DND-41 (cell line): ENCODE measurements around the gene EXOSC7.
A peak's percentile ranks its signal among the peaks of the same experiment; 100 is the strongest.

Experiments used
- ATAC-seq: fragments of 200-7000 bp; cut with Tn5 transposase; 3 replicates; pipeline ENCODE4 v1.9.1; 2021; ENCODE audit warnings: low read depth; ENCODE audit not compliant: insufficient read depth
- DNase-seq: peaks from one replicate; pipeline ENCODE4 v3.0.0-alpha.2; 2020
- H2AFZ ChIP-seq: 2 replicates; pipeline ENCODE4 v1.6.0; 2012; ENCODE audit warnings: low read depth, low read length
- H3K27ac ChIP-seq: 2 replicates; pipeline ENCODE4 v1.5.1; 2012; ENCODE audit warnings: low read length, inconsistent platforms
- H3K27me3 ChIP-seq: fragments of 200-600 bp; sonication (generic); 2 replicates; pipeline ENCODE4 v1.6.0; 2012; ENCODE audit warnings: low read length, mild to moderate bottlenecking, inconsistent platforms; ENCODE audit not compliant: insufficient read depth, poor library complexity
- H3K36me3 ChIP-seq: 2 replicates; pipeline ENCODE4 v1.5.1; 2012; ENCODE audit warnings: low read length, inconsistent platforms; ENCODE audit not compliant: insufficient read depth
- H3K4me1 ChIP-seq: 2 replicates; pipeline ENCODE4 v1.5.1; 2012; ENCODE audit warnings: mild to moderate bottlenecking, low read length; ENCODE audit not compliant: insufficient read depth
- H3K4me2 ChIP-seq: 2 replicates; pipeline ENCODE4 v1.6.0; 2012; ENCODE audit warnings: mild to moderate bottlenecking, moderate library complexity, low read length, inconsistent platforms; ENCODE audit not compliant: insufficient read depth
- H3K4me3 ChIP-seq, 2 experiments: fragments of 200-600 bp in 1 of 2; shearing (Covaris generic) in 1 of 2; 2 replicates each; pipeline ENCODE4 v1.5.1; 2012 to 2016; ENCODE audit warnings: inconsistent platforms in 2 of 2, low read length in 2 of 2, mild to moderate bottlenecking in 2 of 2, low read depth in 1 of 2, moderate library complexity in 1 of 2
- H3K79me2 ChIP-seq: 2 replicates; pipeline ENCODE4 v1.6.0; 2012; ENCODE audit warnings: low read length, inconsistent platforms; ENCODE audit not compliant: insufficient read depth
- H3K9ac ChIP-seq: 2 replicates; pipeline ENCODE4 v1.6.0; 2012; ENCODE audit warnings: low read depth, mild to moderate bottlenecking, inconsistent platforms, low read length, moderate library complexity
- H3K9me3 ChIP-seq: 2 replicates; pipeline ENCODE4 v1.5.1; 2012; ENCODE audit warnings: low read length, moderate library complexity, mild to moderate bottlenecking, inconsistent platforms; ENCODE audit not compliant: insufficient read depth, severe bottlenecking
- H4K20me1 ChIP-seq: 2 replicates; pipeline ENCODE4 v1.6.0; 2012; ENCODE audit warnings: low read length; ENCODE audit not compliant: insufficient read depth
- CTCF ChIP-seq: IDR thresholded peaks from 2 replicates; pipeline ENCODE4 v1.5.1; 2012; ENCODE audit warnings: borderline replicate concordance, low read length, moderate library complexity, mild to moderate bottlenecking; ENCODE audit not compliant: poor library complexity, severe bottlenecking; ENCODE audit errors: extremely low read depth
- EZH2 ChIP-seq: IDR thresholded peaks from 3 replicates; pipeline ENCODE4 v1.6.1; 2012; ENCODE audit warnings: borderline replicate concordance, low read depth, mild to moderate bottlenecking, moderate library complexity, low read length, inconsistent platforms; ENCODE audit not compliant: severe bottlenecking

Gene EXOSC7

GRCh38 chr3:44992555-44993470, 16.8 kb downstream of the EXOSC7 start:
- no peak overlapping the region for H3K27ac ChIP-seq
- H3K4me2 ChIP-seq: no peak overlapping the region
- H3K9me3 ChIP-seq: no peaks in the 10 kb centered on the region
- H3K4me1 ChIP-seq: no peaks in the 10 kb centered on the region
- ATAC-seq (peak; percentile 74), DNase-seq (peak; percentile 40)
- H3K9ac ChIP-seq: no peak overlapping the region
- peaks cover 60% of the 10 kb centered on the region for H3K36me3 ChIP-seq
- H3K79me2 ChIP-seq: peaks cover 4% of the 10 kb centered on the region; the same call in 1 of the 2 replicates
- no peaks in the 10 kb centered on the region; the same call in 1 of the 2 replicates for H4K20me1 ChIP-seq
- H2AFZ ChIP-seq: no peak overlapping the region
- no peak overlapping the region for H3K4me3 ChIP-seq
- TF ChIP-seq CTCF (peak; percentile 78), EZH2 (no peak)
- no peaks in the 10 kb centered on the region for H3K27me3 ChIP-seq

- Histone ChIP-seq H3K79me2 (no peaks in the 10 kb centered on the region), H3K4me3 (no peak overlapping the region), H3K27ac (no peak overlapping the region), H3K9ac (no peak overlapping the region), H2AFZ (no peak overlapping the region), H3K36me3 (peaks cover 68% of the 10 kb centered on the region), H3K27me3 (no peaks in the 10 kb centered on the region), H3K4me1 (no peaks in the 10 kb centered on the region), H4K20me1 (no peaks in the 10 kb centered on the region; the same call in 1 of the 2 replicates), H3K9me3 (no peaks in the 10 kb centered on the region), H3K4me2 (no peak overlapping the region)
- no peak for ATAC-seq
- TF ChIP-seq EZH2 (no peak), CTCF (no peak)
- no peak for DNase-seq
These were observed 17.6 kb downstream of the EXOSC7 start for GRCh38 chr3:44993471-44994205.

- H4K20me1 ChIP-seq: no peaks in the 10 kb centered on the region; the same call in 1 of the 2 replicates
- H3K27me3 ChIP-seq: no peaks in the 10 kb centered on the region
- ATAC-seq: no peak
- DNase-seq: no peak
- H2AFZ ChIP-seq: no peak overlapping the region
- H3K36me3 ChIP-seq: peaks cover 74% of the 10 kb centered on the region
- H3K4me3 ChIP-seq: no peak overlapping the region
- TF ChIP-seq EZH2 (no peak), CTCF (no peak)
- H3K79me2 ChIP-seq: no peaks in the 10 kb centered on the region
- H3K27ac ChIP-seq: no peak overlapping the region
- no peaks in the 10 kb centered on the region for H3K9me3 ChIP-seq
- H3K4me2 ChIP-seq: no peak overlapping the region
- no peaks in the 10 kb centered on the region for H3K4me1 ChIP-seq
- no peak overlapping the region for H3K9ac ChIP-seq
These were observed 19.2 kb downstream of the EXOSC7 start for GRCh38 chr3:44995142-44995770.
